ENCODE data around the gene ADAMTS18.
"Not testable (repeated sequence)": the region's sequence is repeated elsewhere in the genome, so short reads cannot be mapped to it uniquely, and the experiment has no call there.

The ADAMTS18 gene, protein sequence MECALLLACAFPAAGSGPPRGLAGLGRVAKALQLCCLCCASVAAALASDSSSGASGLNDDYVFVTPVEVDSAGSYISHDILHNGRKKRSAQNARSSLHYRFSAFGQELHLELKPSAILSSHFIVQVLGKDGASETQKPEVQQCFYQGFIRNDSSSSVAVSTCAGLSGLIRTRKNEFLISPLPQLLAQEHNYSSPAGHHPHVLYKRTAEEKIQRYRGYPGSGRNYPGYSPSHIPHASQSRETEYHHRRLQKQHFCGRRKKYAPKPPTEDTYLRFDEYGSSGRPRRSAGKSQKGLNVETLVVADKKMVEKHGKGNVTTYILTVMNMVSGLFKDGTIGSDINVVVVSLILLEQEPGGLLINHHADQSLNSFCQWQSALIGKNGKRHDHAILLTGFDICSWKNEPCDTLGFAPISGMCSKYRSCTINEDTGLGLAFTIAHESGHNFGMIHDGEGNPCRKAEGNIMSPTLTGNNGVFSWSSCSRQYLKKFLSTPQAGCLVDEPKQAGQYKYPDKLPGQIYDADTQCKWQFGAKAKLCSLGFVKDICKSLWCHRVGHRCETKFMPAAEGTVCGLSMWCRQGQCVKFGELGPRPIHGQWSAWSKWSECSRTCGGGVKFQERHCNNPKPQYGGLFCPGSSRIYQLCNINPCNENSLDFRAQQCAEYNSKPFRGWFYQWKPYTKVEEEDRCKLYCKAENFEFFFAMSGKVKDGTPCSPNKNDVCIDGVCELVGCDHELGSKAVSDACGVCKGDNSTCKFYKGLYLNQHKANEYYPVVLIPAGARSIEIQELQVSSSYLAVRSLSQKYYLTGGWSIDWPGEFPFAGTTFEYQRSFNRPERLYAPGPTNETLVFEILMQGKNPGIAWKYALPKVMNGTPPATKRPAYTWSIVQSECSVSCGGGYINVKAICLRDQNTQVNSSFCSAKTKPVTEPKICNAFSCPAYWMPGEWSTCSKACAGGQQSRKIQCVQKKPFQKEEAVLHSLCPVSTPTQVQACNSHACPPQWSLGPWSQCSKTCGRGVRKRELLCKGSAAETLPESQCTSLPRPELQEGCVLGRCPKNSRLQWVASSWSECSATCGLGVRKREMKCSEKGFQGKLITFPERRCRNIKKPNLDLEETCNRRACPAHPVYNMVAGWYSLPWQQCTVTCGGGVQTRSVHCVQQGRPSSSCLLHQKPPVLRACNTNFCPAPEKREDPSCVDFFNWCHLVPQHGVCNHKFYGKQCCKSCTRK (N-terminal part only)

DNA sequence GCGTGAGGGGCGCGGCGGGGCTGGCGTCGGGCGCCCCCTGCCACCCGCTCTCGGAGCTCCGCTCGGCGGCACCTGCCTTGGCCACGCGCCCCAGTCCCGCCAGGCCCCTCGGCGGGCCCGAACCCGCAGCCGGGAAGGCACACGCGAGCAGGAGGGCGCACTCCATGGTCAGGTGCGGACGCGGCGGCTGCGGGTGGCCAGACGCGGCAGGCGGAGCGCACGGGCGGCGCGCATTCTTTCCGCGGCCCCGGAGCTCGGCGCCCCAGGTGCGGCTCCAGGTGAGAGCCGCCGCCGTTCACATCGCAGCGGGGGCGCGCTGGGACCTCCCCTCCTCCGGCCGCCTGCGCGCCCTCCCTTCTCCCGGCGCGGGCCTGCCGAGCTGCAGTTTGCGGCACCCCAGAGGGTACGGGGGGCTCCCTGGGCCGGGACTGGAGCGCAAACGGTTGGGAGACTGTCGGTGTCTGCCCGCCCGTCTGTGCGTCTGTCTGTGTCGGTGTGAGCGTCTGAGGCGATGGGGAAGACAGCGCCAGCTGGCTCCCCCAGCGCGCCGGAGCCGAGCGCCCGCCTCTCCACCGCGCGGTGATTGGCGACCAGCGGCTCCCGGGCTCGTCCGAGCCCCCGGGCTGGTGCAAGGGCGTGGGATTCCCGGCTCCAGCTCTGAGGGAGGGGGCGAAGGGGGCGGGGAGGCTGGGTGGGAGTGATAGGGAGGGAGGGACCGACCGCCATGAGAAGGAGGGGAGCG is at the start of gene ADAMTS18:
TSS of gene ADAMTS18 (minus strand) at position 505 of the 742 bp plus-strand sequence. CDS start at position 166, 339 bp downstream.
- no peak for DNase-seq (ENCODE audit: low read depth in 2 of 2)

DNA sequence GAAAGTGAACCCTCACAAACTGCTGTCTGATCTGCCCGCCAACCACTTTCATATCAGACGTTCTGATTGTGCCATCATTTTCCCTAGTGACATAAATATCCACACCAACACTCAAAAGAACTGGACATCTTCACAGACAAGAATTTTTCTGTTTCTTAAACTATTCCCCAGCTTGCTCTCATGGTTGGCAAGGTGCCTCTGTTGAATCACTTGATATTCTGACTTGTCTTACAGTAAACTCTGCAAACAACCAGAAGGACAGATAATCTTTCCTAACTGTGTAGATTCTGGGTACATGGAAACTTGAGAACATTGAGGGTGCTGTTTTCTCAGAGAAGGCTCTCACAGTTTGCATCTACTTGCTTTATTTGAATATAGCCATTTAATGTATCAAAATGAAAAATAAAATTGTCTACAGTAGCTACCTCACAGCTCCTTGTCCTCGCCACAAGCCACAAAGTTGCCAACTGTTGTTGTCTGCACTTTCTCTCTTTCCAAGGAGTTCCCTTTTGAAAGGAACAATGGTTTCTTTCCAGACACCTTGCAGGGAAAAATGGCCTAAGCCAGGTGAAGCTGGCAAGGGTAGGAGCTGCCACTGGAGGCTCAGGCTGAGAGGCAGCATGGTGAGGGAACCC is 46.0 kb upstream of the ADAMTS18 start:
- DNase-seq (ENCODE audit: low read depth in 2 of 2), result no peak

DNA sequence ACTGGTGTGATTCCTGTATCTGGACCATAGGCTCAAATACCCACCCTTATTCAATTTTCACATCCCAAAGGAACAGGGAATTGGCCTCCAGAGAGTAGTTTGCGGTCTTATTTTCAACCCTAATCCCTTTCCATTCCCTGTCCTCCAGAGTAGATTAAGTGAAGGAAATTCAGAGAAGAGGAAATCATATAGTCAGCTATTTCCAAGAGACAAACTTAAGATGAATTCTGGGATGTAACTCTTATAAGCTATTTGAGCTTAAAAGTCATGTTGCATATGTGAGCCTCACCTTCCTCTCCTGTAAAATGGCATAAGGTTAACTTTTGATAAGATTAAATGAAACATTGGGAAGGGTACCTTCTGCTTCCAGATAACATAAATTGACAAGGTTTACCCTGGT is 37.4 kb upstream of the ADAMTS18 start:
- no peak for DNase-seq (ENCODE audit: low read depth in 2 of 2)

DNA sequence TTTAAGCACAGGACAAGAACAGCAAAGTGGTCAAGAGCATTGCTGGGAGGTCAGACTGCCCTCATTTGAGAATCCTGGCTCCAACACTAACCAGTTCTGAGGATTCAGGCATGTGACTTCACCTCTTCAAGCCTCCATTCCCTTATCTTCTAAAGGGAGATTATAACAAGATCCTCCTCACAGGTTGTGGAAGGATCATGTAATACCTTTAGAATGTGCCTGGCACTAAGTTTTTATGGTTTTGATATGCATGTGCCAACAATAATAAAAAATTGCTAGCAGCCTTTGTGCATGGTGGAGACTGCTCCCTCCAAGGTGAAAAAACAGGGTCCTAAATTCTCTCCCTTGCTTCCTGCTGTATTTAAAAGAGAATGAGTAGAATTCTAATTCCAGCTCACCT is 36.0 kb upstream of the ADAMTS18 start:
- no peak for DNase-seq (ENCODE audit: low read depth in 2 of 2)

DNA sequence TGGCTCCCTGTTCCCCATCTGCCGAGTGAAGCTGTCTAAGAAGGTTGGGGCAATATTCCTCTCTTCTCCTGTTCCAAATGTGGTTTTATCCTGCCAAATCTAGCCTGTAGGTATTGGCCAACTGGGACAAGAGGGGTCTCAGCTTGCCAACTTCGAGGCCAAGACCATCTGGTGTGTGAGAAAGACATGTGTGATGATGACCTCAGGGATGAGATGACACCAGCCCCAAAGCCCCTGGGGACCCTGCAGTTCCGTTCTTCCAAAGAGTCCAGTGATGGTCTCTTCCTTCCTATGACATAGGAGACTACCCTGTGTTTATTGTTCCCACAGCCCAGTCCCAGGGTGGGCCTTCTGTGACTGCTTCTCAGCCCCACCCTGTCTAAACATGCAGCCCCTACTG is 34.8 kb upstream of the ADAMTS18 start:
- DNase-seq (ENCODE audit: low read depth in 2 of 2), result no peak

DNA sequence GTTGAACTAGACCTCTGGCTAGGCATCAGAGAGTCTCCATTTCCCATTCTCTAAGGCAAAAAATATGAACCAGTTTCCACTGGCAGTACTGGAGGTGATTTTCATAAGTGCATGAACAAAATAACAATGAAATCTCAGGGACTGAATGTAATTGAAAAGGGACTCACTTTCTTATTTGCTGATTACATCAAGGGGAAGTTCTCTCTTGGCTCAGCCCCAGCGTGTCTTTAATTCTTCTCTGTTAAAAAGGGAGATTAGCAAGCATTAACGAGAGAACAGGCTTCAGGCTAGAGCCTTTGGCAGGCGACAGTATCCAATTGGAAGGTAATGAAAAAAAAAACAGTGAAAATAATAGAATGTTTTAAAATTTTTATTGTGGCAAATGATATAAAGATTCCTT is 34.0 kb upstream of the ADAMTS18 start:
- no peak for DNase-seq (ENCODE audit: low read depth in 2 of 2)

DNA sequence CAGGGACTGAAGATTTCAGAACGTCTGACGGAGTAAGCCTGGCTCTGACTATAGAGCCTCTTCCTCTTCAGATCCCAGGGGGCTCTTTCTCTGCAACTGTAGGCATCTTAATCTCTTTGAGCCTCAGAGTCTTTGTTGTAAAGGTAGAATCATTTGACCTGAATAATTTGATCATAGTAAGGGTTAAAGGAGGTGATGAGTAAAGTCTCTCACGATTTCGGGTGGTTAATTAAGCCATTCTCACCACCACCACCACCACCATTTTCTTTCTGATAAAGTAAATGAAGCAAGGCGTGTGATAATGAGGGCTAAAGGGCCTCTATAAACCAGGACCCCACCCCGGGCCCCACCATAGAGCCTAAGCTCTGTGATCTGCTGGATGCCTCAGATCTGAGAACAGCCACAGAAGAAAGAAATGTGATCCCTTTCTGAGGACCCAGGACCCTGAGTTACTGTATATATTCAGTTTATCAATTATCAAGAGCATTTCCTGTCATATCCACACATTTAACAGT is 33.0 kb upstream of the ADAMTS18 start:
- DNase-seq (ENCODE audit: low read depth in 2 of 2), result no peak

DNA sequence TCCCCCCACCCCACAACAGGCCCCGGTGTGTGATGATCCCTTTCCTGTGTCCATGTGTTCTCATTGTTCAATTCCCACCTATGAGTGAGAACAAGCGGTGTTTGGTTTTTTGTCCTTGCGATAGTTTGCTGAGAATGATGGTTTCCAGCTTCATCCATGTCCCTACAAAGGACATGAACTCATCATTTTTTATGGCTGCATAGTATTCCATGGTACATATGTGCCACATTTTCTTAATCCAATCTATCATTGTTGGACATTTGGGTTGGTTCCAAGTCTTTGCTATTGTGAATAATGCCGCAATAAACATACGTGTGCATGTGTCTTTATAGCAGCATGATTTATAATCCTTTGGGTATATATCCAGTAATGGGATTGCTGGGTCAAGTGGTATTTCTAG is 28.8 kb upstream of the ADAMTS18 start:
- not testable (repeated sequence) for DNase-seq (ENCODE audit: low read depth in 2 of 2)

DNA sequence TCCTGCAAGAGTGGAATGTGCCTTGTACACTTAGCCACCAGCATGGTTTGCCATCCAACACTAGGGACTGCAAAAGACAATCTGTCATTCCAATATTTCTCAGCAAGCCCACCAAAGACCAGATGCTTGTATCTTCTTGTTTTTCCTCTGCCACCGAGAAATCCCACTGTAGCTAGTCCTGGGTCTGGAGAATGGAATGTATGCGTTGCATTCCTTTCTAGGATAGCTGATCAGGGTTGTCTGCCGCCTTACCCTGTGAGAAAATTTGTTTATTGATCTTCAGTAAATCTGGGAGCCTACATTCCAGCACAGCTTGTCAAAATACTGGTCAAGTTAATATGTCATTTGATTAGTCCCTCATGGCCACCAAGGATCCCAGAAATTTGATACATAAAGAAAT is 28.1 kb upstream of the ADAMTS18 start:
- DNase-seq (ENCODE audit: low read depth in 2 of 2), result no peak

DNA sequence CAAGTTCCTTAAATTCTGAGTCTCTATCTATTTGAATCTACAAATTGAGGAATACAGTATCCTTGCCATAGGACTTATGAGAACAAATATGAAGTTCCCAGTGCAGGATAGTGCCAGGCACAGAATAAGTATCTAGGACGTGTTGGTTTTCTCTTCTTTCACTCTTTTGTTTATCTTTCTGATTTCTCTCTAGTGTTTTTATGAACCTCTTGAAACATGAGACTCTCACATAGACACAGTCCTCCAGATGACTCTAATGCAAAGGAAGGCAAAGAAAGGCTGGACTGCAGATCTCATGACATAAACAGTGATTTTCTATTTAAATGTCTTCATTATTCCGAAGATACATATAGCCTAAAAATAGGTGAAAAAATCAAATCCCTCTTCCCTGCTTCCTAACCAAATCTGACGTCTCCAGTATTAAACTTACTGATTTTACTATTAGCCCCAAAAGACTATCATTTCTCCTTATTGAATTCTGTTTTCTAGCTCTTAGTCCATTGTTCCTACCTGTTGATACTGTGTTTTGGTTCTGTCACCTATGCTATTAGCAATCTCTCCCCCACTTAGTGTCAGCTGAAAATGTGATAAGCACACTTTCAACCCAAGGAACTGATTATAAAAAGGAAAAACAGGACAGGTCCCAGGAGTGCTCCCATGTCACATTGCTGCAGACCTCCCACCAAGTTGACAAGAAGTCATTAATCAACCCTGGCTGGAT is 24.9 kb upstream of the ADAMTS18 start:
- DNase-seq (ENCODE audit: low read depth in 2 of 2), result no peak

DNA sequence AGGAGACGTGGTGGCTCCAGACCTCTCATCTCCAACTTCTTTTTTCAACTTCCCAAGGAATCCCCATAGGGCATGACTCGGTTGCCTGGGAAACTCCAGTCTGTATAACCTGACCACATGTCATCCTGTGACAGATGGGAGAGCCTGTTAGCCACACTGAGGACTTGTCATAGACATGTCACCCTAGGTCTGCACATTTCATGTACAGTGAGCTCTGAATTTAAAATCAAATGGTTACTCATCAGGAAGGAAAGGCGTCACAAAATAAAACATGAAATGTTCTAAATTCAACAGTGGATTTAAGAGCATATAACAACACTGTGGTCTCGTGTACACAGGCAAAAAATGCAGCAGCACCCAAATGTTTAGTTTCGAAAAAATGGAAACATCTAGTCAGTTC is 22.2 kb upstream of the ADAMTS18 start:
- DNase-seq (ENCODE audit: low read depth in 2 of 2), result no peak

DNA sequence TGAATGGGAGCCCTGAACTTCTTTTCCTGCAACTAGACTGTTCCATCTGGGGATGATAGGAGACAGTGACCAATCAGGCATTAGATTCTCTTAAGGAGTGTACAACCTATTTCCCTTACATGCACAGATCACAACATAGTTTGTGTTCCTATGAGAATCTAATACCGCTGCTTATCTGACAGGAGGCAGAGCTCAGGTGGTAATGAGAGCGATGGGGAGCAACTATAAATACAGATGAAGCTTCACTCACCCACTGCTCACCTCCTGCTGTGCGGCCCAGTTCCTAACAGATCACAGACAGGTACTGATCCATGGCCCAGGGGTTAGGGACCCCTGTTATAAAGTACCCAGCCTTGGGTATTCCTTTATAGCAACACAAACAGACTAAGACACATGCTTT is 17.4 kb upstream of the ADAMTS18 start:
- DNase-seq (ENCODE audit: low read depth in 2 of 2), result no peak

DNA sequence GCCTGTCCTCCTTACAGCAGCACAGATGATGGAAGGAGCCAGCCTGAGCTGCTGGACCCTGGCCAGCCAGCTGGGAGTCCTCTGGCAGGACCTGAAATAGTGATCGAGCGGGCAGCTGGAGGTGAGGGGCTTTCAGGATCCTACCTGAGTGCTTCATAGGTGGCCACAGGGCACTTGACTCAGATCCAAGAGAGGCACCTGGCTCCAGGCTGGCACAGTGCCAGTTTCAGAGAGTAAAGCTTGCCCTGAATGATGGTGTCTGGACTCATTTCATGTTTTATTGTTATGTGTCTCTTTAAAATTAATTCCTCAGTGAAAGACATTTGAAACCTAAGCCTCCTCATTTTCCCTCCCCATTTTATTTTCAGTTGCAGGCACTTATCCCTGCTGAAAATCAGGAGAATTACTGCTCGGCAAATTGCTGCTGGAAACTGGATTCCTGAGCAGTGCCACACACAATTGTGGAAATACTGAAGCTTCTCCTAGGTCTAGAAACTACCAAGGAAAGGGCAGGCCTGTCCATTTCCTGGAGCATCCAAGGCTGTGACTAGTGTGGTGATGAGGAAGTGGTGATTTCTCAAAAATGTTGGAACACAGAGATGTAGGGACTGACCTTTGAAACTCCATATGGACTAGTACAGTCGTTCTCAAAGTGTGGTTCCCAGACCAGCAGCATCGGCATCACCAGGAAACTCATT is 16.1 kb upstream of the ADAMTS18 start:
- no peak for DNase-seq (ENCODE audit: low read depth in 2 of 2)

DNA sequence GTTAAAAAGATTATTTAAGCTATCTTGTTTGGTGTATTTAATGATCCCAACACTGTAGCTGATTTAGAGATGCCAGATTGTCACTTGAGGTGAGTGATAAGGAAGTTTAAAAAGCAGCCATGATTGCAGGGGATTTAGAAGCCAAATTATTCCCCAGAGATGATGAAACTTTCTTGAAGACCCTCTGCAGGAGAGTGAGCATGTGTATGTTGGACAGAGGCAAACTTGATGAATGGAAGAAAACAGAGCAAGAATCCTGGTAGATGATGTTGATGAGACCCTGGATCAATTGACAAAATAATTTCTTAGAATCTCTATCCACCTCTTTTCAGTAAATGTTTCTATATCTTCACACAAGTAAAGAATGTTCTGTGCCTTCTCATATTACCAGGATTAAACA is 14.4 kb upstream of the ADAMTS18 start:
- no peak for DNase-seq (ENCODE audit: low read depth in 2 of 2)

DNA sequence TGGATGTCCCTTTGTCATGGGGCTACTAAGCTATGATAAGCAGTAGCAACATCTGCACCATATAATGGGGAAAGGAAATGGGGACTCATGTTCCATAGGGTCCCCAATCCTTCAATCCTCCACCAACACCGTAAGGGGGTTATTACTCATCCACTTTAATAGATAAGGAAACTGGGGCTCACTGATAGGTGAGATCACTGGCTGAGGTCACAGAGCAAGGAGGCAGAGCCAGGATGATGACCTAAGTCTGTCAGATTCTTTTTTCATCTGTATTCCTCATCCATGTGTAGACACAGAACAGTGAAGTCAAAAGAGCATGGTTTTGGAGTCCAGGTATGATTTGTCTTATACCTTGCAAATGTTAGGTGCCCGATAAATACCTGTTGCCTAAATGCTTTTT is 10.5 kb upstream of the ADAMTS18 start:
- no peak for DNase-seq (ENCODE audit: low read depth in 2 of 2)

DNA sequence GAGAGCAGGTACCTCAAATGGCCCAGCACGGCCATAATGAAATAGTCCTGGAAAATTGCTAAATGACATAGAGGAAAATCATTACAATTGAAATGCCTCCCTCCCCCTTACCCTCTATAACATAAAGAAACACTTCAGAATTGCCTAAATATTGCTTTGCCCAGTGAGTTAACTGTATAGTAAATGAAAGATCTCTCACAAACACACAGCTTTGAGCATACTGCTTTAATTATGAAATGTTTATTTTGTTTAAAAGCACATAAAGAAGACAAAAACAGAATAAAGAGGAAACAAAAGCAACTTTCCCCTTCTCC is 9.3 kb upstream of the ADAMTS18 start:
- no peak for DNase-seq (ENCODE audit: low read depth in 2 of 2)

DNA sequence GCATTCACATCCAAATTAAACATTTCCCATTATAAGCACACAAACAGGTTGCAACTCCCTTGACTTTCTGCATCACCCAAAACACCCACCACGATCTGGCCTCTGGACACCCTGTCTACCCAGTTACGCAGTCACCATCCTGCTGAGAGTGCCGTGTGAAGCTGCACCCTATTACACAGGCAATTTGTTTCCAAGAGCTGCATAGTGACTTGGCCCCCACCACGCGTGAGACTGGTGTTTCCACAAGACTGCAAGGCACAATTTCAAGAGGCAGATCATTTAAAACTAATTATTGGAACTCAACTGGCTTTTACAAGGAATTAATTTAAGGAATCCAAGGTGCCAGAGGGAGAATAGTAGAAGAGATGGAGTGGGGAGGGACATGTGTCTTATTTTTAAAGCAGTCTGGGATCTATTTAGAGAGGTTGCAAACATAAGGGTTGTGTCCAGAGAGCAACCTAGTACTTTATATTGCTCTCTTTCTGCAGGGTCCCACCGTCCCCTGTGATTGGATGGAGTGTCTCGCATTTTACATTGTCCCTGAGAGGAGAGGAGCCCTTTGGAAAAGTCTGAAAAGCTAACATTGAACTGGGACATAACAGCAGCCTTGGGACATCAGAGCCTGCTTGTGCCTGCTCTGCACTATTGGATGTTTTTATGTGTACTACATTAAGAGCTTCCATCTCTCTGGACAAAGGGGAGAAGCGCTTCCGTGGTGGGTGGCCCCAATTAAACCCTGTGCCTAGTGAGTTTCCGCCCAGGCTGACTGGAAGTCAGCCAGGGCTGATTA is 8.7 kb upstream of the ADAMTS18 start:
- DNase-seq (ENCODE audit: low read depth in 2 of 2), result no peak

DNA sequence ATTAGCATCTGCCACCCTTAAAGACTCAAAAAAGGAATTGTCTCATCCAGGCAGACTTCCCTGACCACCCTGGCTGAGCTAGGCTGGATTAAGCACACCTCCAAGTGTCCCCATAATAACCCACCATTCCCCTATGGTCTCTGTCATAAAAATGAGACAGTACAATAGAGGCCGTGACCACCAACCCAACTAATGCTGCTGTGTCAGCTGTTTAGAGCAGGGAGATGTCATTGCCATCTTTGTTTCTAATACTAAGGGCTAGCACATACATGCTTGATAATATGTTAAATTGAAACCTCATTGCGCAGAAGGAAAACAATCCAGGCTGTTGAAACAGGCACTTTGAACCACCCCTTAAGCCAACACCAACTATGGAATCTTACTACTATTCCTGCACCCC is 7.2 kb upstream of the ADAMTS18 start:
- DNase-seq (ENCODE audit: low read depth in 2 of 2), result no peak

DNA sequence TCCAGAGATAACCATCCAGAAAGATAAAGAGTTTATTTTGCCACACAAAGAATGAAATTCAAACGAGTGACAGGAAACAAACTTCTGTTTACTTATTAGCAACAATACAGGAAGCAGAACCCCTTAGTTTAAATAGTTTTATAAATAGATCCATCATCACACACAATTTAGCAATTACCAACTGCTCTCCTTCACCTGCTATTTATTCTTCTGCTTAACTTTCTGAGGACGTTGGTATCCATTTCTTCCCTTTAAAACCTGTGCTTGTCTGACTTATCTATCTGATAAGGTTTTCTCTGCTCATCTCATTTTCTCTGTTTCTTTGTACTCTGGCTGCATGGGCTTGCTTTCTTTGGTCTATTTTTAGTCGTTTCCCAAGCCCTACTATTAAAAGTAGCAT is 4.3 kb upstream of the ADAMTS18 start:
- no peak for DNase-seq (ENCODE audit: low read depth in 2 of 2)

Data from stimulated activated CD8-positive, alpha-beta memory T cell treated with anti-CD3 and anti-CD28 coated beads, Interleukin-7, amount 100 ng/mL, for 1 hour (primary cell).